ENCODE measurements around the gene ATP5PF. TPM values are rescaled to one million over a fixed set of nuclear protein-coding genes. Genes with fewer than 3 reads are reported as not detected.

ATP5PF gene
- 213 to 240 TPM (median 227 TPM) in 5 replicates for total RNA-seq (2022; extraction: Qiagen RNA extraction; ENCODE audit: low read depth)

GRCh38 chr21:25734904-25735645 is at the start of gene ATP5PF, which contains the start of gene GABPA:
Gene ATP5PF (minus strand): TSS chr21:25734904. CDS start chr21:25729794, 5,110 bp downstream.
Gene GABPA (plus strand): TSS chr21:25734972. CDS start chr21:25741599, 6,627 bp downstream.

Other genes with a start within 250 kb of the ATP5PF start
- gene MRPL39, start 127.4 kb downstream of the ATP5PF start, total RNA-seq (2022; extraction: Qiagen RNA extraction; ENCODE audit: low read depth), result 34.6 to 37.8 TPM (median 36.4 TPM) in 5 replicates
- 0.01 to 0.02 TPM in 2 of 5 replicates, not detected in the others for gene JAM2, start 95.6 kb downstream of the ATP5PF start, total RNA-seq (2022; extraction: Qiagen RNA extraction; ENCODE audit: low read depth)
- 6.3 to 8.5 TPM (median 7.3 TPM) in 5 replicates for gene GABPA, start 68 bp upstream of the ATP5PF start, total RNA-seq (2022; extraction: Qiagen RNA extraction; ENCODE audit: low read depth)